Femur (tissue), 1 donor: ENCODE data around the gene AP4S1.
"Not testable (repeated sequence)": the region's sequence is repeated elsewhere in the genome, so short reads cannot be mapped to it uniquely, and the experiment has no call there.

Experiments
- DNase-seq: peaks from one replicate; pipeline ENCODE4 v3.0.0-alpha.2; 2017

The AP4S1 gene, protein sequence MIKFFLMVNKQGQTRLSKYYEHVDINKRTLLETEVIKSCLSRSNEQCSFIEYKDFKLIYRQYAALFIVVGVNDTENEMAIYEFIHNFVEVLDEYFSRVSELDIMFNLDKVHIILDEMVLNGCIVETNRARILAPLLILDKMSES

GRCh38 chr14:31025367-31026076, at the start of gene AP4S1:
TSS of gene AP4S1 (plus strand) at chr14:31025649. CDS start at chr14:31066197, 40,548 bp downstream.
- DNase-seq = peak; percentile 67

DNA sequence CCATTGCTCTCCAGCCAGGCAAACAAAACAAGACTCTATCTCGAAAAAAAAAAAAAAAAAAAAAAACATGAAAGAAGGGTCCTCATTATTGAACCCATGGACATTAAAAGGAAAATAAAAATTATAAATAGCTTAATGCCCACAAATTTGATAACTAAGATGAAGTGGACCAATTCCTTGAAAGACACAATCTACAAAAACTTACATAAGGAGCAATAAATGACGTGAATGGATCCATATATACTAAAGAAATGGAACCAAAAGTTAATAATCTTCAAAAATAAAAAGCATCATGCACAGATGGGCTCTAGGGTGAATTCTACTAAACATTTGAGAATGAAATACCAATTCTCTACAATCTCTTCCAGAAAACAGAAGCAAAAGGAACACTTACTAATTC, 47.7 kb upstream of the AP4S1 start:
- no peak for DNase-seq

DNA sequence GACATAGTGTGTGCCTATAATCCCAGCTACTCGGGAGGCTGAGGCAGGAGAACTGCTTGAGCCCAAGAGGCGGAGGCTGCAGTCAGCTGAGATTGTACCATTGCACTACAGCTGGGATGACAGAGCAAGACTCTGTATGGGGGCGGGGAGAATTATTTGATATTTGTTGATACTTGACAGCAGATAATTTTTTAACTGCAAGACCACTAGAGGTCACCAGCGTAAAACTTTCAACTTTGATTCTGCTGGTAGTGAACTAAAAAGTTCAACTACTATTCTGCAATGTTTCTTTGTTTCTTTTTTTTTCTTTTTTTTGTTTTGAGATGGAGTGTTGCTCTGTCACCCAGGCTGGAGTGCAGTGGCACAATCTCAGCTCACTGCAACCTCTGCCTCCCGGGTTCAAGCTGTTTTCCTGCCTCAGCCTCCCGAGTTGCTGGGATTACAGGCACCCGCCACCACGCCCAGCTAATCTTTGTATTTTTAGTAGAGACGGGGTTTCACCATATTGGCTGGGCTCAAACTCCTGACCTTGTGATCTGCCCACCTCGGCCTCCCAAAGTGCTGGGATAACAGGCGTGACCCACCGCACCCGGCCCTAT, 45.2 kb upstream of the AP4S1 start:
- DNase-seq = peak; percentile 28

DNA sequence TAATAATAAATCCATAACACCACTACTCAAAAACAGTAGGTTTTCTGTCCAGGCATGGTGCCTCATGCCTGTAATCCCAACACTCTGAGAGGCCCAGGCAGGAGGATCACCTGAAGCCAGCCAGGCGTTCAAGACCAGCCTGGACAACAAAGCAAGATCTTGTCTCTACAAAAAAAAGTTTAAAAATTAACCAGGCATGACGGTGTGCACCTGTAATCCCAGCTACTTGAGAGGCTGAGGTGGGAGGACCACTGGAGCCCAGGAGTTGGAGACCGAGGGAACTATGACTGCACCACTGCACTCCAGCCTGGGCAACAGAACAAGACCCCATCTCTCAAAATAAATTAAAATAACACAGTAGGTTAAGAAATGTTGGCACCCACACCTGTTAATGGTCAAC, 44.5 kb upstream of the AP4S1 start:
- no peak for DNase-seq

DNA sequence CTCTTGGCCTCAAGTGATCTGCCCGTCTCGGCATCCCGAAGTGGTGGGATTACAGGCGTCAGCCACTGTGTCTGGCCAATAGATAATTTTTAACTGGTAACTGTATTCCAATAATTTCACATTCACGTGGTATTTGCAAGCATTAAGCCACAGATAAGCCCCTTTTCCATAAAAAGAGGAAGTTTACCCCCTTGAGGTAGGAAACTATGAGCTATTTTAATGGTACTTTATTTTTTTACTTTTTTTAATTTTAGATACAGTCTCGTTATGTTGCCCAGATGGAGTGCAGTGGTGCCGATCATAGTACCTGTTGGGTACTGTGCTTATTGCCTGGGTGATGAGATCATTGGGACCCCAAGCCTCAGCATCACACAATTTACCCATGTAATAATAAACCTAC, 42.9 kb upstream of the AP4S1 start:
- no peak for DNase-seq

- DNase-seq = no peak
Observed at GRCh38 chr14:30983858-30984257, 41.6 kb upstream of the AP4S1 start.

GRCh38 chr14:30985796-30986195, 39.7 kb upstream of the AP4S1 start:
- DNase-seq = no peak

GRCh38 chr14:30988509-30988908, 36.9 kb upstream of the AP4S1 start:
- DNase-seq = no peak

- no peak for DNase-seq
Observed at GRCh38 chr14:30990770-30991169, 34.7 kb upstream of the AP4S1 start.

- no peak for DNase-seq
Observed at GRCh38 chr14:30991408-30991807, 34.0 kb upstream of the AP4S1 start.

GRCh38 chr14:30993071-30993470, 32.4 kb upstream of the AP4S1 start:
- no peak for DNase-seq

- DNase-seq = no peak
Observed at GRCh38 chr14:30994681-30995620, 30.5 kb upstream of the AP4S1 start.

- no peak for DNase-seq
Observed at GRCh38 chr14:30995689-30996088, 29.8 kb upstream of the AP4S1 start.

DNA sequence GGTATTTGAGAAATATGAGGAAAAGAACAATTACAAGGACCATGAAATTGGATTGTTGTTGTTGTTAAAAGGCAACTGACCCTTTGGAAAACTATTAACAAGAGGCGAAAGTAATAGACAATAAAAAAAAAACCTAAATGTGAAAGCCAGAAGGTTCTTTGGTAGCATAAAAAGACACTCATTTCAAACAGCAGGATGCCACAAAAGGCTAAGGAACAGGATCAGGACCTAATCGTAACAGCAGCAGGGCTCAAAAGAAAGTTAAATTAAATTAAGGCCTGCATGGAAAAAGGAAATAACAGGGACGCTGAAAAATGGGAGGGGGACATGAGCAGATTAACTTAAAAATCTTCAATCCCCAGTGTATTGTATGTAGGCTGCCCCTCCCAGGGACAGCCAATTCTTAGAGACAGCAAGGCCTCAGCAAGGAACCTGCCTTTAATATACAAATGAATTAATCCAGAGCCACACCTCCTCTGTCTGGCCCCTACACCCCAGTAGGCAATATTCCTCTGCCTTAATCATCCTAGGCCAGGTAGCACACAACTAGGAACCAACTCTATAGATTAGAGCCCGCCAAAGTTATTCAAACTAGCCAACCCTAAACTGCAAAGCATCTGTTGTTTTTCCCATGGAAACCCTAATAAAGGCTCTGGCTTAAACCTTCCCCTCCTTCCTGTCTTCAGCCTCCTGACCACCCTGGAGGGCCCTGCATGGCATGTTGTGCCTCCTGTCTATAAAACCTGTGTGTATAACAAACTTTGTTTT, 28.4 kb upstream of the AP4S1 start:
- DNase-seq = no peak

DNA sequence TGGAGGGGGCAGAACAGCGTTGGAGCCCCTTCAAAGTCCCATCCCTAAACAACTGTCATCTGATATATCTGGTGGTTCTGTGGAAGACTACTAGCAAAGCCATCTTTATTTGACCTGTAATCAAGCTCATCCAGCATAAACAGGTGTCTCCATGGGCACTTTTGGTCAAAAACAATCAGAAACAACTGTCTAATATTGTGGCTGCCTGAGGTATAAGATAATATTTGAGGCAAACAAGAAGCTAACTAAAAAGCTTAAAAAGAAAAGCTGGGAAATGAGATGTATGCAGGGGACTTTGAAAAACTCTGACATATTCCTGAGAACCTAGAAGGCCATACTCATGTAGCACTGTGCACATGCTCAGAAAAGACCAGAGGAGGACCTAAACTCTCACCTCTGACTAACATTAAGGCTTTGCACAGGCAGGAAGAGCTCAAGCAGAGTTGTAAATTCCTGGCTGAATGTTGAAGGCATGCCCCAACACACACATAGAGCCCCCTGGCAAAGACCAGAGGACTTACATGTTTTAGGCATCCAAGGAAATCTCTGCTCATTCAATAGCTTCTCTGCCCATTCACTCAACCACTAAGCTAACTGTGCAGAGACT, 27.2 kb upstream of the AP4S1 start:
- no peak for DNase-seq

GRCh38 chr14:30999038-30999773, 26.2 kb upstream of the AP4S1 start:
- DNase-seq = no peak

DNA sequence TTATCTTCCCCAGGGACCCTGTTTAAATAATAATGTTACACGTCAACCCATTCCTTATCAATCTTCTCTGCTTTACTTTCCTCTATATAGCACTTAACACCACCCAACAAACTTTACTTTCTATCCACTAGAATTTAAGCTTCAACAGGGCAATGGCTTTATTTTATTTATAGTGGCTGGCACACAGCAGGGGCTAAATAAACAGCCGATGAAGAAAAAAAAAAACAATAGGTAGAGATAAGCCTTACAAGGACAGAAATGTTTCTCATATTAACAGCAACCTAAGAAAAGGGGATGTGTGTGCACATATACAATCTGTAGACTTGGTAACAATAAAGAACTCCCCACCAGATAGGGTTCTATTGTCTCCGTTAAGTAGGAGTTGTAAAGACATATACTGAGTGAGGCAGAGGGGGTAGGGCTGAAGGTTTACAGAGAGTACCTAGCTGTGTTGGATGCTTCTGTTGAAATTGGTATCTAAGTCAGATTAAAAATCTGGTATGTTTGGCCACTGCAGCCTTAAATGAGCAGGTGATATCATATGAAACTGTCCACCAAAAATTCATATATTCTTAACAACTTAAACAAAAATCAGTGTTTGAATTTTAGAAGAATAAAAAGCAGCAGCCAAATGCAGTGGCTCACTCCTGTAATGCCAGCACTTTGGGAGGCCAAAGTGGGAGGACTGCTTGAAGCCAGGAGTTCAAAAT, 24.7 kb upstream of the AP4S1 start:
- no peak for DNase-seq

GRCh38 chr14:31001339-31001658, 24.1 kb upstream of the AP4S1 start:
- no peak for DNase-seq

- no peak for DNase-seq
Observed at GRCh38 chr14:31003284-31003683, 22.2 kb upstream of the AP4S1 start.

DNA sequence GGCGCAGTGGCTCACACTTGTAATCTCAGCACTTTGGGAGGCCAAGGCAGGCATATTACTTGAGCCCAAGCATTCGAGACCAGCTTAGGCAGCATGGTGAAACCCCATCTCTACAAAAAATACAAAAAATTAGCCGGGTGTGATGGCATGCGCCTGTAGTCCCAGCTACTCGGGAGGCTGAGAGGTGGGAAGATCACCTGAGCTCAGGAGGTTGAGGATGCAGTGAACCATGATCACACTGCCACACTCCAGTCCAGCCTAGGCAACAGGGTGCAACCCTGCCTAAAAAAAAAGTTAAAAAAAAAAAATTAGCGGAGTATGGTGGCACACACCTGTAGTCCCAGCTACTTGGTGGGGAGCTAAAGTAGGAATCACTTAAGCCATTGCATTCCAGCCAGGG, 21.4 kb upstream of the AP4S1 start:
- DNase-seq = not testable (repeated sequence)

DNA sequence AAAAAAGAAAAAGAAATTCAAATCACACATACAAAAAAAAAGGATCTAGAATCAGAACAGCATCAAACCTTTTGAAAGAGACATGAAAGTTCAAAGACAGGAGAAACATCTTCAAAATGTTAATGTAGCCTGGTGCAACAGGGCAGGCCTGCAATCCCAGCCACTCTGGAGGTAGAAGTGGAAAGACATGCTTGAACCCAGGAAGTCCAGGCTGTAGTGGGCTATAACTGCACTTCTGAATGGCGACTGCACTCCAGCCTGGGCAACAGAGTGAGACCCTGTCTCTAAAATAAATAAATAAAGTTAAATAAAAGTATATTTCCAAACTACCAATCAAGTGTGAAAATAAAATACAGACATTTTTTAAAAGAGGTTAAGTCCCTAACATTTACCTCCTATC, 18.7 kb upstream of the AP4S1 start:
- DNase-seq = no peak
